G401.6 (cell line): Measurements from ENCODE around the gene ESR2.

Experiments used
- FAIRE-seq: peaks from 2 replicates; lab custom pipeline; 2012; peaks lifted over from hg19 to GRCh38; lab: Jason Lieb, UNC

Gene ESR2

GRCh38 chr14:64035143-64035542 lies 259.0 kb downstream of the ESR2 start:
- FAIRE-seq = no peak
